NCI-H187 (cell line): ENCODE data around the gene ARVCF.

Source experiments
- DNase-seq, 2 experiments: peaks; one replicate each; lab custom pipeline; 2025; lab: John Stamatoyannopoulos, UW

The ARVCF gene

DNA sequence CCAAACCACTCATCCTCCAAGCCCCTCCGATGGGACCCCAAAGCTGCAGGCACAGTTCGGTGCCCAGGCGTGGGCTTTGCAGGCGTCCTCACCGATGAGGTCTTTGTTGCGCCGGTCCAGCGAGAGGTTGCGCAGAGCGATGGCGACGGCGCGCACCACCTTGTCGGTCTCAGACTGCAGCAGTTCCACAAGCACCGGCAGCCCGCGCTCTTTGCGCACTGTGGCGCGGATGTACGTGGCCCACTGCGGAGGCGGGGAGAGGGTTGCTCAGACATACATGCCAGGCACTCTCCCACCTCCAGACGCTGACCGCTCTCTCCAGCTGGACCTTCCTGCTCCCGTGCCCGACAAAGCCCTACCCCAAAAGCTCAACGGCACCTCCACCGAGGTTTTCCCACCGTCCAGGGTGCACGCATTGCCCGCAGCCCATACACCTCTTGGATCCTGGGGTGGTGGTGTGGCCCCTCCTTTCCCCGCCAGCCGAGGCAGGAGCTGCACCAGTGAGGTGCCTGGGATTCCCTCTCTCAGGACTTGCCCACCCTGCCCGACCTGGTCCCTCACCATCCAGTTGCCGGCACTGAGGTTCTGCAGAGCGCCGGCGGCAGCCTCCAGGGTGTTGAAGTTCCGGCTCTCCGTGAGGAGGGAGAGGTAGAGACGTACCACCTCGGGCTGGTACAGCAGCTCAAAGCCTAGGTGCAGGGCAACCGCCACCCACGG, 42.9 kb downstream of the ARVCF start:
- DNase-seq, result no peak

DNA sequence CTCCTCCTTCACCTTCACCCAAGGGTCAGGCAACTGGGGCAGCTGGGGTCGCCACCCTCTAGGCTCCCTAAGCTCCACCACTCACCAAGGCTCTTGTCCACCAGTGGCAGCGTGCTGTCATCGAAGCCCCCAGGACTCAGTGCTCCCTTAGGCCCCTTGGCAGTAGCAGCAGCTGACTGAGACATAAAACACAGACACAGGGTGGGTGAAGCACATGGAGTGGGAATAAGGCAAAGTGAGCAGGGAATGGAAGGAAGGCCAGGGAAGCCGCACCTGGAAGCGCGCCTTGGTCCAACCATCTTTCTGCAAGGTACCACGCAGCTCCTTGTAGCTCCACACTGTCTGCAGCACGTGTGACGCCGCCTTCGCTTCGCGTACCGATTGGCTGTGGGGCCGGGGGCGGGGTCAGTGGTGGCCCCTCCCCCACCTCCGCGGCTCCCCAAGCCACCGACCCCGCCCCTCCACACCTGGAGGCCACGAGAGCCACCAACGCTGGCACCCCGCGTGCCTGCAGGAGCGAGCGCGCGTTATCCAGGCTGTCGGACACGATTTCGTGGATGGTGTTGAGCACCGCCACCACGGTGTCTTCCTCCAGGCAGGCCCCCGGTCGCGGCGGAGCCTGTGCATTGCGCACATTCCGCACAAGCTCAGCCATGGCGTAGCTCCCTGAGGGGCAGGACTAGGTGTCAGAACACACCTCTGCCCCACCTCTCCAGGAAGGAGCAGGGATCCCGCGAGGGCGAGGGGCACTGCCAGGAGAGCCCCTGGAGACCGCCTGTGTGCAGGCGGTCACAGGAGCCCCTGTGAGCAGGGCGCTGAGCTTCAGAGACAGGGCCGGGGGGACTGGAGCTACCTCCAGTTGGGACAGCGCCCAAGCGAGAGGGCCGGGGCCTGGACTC, 43.7 kb downstream of the ARVCF start:
- DNase-seq, result no peak

DNA sequence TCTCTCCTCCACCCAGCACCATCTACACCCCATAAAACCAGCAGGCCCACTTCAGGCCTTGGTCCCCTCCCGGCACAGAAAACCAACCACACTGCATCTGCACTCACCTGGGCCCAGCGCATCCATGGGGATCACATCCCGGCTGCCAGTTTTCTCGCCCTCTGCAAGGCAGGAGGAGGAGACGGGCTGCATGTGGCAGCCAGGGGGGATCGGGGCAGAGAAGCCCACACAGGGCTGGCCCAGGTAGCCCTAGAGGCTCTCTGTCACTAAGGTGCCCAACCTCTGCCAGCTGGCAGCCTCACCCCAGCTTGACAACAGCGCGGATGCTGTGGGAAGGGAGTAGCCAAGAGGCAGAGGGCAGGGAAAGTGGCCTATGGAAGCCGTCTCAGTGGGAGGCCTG, 44.4 kb downstream of the ARVCF start:
- no peak for DNase-seq

DNA sequence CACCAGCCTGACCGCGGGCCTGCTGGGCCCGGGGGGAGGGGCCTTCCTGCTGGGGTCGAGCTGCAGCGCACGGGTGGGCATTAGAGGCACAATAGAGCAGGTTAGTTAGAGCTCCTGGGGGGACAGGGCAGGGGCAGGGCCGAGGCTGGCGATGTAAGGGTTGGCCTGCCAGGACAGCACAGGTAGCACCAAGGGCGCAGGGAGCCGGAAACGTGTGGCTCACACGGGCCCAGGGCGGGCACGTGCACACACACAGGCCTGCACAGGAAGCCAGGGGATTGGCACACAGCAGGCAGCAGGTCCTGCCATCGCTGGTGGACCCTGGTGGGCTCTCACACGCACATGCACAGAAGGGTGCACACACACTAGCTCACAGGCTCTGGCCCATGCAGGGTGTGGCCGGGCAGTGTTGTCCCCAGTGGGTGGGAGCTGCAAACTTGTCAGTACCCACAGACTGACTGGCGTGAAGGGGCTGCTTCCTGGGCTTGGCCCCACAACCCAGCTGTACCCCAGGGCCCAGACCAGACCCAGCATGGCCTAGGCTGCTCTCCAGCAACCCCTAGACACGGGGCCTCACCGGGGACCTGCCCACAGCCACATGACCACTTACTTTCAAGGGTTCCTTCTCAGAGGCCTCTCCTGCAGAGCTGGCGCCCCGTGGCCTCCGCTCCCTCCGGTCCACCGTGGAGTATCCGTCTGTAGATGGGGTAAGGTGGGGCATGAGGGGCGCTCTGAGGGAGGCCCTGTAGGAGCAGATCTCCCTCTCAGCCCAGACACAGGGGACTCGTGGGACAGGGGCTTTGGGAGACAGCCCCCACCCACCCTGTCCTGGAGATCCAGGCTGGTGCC, 45.1 kb downstream of the ARVCF start:
- no peak for DNase-seq

DNA sequence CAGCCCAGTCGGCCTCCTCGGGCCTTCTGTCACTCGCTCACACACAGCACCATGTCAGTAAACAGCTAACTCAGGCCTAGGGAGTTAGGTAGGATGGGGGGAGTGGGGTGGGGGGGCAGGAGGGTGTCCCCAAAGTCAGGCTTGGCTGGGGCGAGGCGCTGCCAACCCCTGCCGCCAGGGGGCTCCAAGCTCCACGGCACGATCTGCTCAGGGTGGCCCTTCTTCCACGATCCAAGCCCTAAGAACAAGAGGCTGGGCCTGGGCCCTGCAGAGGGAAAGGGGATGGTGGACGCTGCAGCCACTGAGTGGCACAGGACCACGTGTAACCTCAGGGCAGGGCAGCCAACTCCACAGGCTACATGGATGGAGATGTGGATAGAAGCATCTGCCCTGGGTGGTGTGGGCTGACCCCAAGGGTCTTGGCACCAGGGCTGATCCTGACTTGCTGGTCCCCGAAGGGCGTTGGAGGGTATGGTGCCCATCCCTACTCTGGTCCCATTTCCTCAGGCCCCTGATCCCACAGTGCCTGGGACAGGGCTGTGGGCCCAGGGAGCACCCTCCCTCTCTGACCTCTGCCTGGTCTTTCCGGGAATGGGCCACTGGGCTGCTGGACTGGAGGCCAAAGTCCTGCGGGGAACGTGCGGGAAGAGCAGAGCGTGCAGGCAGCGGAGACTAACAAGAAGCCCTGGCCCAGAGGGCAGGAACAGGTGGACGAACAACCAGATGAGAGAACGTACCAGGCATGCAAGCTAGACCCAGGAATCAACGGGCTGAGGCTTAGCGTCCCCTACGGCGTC, 45.9 kb downstream of the ARVCF start:
- no peak for DNase-seq

DNA sequence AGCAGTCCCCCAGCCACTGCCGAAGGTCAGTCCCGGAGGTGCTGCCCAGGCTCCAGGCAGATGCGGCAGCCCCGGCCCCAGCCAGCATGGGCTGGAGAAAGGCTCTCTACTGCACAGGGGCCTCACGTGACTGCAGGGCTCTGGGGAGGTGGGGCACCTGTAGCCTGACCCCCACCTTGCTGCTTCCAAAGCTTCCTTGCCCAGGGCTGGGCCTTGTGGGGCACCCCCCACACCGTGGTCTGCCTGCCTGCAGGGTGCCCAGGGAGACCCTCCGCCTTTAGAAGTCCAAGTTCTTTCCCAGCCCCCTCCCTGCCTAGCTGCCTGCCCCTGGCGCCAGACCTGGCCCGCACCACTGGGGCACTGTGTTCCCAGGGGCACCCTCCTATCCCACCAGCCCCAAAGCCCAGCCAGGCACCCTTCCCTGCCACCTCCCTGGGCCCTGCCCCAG, 46.6 kb downstream of the ARVCF start:
- DNase-seq, result no peak

DNA sequence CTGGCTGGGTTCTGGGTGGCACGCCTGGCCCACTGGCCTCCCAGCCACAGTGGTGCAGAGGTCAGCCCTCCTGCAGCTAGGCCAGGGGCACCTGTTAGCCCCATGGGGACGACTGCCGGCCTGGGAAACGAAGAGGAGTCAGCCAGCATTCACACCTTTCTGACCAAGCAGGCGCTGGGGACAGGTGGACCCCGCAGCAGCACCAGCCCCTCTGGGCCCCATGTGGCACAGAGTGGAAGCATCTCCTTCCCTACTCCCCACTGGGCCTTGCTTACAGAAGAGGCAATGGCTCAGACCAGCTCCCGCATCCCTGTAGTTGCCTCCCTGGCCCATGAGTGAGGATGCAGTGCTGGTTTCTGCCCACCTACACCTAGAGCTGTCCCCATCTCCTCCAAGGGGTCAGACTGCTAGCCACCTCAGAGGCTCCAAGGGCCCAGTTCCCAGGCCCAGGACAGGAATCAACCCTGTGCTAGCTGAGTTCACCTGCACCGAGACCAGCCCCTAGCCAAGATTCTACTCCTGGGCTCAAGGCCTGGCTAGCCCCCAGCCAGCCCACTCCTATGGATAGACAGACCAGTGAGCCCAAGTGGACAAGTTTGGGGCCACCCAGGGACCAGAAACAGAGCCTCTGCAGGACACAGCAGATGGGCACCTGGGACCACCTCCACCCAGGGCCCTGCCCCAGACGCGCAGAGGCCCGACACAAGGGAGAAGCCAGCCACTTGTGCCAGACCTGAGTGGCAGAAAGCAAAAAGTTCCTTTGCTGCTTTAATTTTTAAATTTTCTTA, 47.3 kb downstream of the ARVCF start:
- DNase-seq, result no peak

DNA sequence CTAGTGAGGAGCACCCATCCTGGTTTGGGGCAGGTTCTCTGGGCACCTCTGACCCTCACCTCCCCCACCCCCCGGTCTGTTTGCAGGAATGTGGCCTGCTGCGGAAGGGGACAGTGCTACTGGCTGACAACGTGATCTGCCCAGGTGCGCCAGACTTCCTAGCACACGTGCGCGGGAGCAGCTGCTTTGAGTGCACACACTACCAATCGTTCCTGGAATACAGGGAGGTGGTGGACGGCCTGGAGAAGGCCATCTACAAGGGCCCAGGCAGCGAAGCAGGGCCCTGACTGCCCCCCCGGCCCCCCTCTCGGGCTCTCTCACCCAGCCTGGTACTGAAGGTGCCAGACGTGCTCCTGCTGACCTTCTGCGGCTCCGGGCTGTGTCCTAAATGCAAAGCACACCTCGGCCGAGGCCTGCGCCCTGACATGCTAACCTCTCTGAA, 48.2 kb downstream of the ARVCF start:
- no peak for DNase-seq

DNA sequence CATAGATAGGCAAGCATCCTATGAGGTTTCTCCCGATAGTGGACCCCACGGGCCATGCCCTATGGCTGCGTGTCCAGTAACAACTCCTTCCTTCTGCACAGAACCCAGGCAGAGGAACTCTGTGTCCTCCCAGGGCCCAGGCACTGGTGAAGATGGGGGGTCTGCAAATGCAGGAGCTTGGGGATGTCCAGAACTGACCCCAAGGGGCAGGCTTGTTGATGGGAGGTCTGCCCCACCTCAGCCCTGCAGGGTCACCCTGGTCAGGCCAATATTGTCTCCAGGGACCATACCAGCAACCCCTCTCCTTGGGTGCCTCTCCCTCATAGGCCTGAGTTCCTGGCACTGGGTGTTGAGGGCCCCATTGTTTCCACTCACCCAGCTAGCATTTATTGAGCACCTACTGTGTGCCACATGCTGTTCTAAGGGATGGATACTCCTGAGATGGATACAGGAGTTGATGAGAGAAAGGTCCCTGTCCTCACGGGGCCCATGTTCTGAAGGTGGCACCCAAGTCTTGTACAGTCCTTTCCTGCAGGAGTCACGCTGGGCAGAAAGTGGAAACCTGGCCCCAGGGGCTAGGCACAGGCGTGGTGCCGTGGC, 48.7 kb downstream of the ARVCF start:
- no peak for DNase-seq

DNA sequence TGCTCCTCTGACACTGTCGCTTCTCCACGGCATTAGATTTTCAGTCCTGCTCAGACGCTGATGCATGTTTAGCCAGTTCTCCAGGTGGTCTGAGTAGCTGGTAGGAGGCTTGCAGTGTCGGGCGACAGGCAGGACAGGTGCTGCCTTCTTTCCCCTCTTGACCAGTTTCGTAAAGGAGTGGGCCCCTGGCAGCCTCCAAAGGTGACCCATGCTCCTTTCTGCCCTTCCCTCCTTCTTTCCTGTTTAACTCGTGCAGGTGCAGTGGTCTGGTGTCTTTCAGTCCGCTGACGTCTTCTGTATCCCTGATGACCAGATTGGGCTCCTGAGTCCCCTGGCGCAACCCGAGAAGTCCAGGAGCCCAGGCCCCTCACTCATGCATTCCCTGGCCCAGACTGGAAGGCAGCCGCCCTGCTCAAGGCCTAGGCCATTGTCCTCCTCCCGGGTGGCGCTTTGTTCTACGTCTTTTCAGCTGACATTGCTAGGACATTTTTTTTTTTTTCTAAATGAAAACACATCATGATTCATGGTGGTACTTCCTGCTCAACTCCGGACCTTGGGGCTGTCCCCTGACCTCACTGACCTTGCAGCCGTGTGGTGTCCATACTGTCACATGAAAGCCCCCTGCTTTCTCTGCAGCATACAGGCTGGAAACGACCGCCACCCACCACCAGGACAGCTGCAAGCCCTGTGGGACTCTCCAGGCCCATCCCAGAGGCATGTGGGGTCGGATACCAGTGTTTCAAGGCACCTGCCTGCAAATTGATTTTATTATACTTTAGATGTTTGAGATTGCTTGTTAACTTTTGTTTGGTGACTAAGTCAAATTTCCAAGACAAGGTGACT, 49.5 kb downstream of the ARVCF start:
- DNase-seq, result no peak

DNA sequence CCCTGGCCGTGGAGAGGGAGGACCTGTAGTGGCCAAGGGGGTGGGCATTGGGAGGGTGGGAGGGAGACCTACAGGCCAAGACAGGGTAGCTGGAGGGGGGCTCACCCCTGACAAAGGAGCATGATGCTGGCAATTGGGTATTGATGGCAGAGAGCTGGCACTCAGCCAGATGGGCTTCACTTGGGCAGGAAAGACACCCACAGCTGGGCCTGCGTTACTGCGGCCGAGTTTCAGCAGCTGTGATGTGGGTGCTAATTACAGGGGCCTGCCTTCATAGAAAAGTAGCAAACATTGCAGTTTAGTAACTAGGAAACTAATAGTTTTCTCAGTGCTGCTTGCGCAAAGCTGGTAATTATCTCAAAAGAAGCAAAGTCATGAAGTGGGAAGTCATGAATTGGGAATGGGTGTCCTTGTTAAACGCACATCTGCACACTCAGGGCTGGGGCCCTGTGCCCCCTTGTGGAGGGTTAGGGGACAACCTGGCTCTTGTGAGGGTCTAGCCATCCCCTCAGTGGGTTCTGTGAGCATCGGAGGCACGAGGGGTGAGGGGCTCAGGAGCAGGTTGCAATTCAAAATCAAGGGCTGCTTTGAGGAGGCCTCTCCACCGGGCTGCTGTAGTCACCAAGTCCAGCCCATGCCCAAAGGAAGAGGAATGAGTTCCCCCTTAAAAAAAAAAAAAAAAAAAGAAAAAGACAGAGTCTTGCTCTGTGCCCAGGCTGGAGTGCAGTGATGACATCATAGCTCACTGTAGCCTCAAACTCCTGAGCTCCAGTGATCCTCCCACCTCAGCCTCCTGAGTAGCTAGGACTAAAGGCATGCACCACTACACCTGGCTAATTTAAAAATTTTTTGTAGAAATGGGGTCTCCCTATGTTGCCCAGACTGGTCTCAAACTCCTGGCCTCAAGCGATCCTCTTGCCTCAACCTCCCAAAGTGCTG, 50.6 kb downstream of the ARVCF start:
- no peak for DNase-seq

DNA sequence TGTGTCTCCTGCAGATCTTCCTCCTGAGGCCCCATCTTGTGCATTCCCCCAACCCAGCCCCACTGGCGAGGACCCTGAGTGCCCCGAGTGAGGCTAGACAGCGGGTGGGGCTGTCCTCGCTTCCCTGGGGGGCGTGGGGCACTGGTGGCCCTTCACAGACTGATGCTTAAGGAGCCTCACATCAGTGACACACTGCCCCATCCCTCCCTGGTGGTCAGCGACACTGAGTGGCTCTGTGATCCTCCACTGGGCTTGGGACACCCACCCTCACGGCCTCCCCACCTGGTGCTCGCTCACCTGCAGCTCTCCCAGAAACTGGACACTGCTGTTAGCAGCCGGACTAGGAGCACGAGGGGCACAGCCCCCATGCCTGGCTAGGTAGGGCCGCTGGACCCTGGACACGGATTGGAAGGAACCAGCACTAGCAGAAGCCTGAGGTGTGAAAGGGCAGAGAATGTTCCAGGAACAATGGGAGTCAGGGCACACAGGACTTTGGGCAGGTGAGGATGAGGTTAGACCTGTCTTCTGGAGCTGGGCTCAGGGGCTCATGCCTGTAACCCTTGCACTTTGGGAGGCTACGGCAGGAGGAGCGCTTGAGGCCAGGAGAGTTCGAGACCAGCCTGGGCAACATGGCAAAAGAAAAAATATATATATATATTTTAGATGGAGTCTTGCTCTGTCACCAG, 51.8 kb downstream of the ARVCF start:
- no peak for DNase-seq

DNA sequence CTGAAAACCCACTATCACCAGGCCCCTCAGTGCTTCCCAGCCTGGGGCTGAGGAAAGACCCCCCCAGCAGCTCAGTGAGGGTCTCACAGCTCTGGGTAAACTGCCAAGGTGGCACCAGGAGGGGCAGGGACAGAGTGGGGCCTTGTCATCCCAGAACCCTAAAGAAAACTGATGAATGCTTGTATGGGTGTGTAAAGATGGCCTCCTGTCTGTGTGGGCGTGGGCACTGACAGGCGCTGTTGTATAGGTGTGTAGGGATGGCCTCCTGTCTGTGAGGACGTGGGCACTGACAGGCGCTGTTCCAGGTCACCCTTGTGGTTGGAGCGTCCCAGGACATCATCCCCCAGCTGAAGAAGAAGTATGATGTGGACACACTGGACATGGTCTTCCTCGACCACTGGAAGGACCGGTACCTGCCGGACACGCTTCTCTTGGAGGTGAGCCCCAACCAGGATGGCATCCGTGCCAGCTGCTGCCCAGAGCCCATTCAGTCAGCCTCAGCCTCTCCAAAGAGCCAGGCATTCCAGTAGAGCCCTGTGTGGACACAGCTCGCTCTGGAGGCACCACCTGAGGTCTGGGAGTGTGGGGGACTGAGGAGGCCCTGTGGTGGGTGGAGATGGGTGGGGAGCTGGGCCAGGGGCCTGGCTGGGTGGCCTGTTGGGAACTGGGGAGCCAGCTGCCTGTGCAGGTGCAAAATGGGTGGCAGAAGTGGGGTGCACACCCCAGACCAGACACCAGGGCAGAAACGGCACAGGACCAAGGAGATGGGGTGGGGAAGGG, 52.6 kb downstream of the ARVCF start:
- no peak for DNase-seq

DNA sequence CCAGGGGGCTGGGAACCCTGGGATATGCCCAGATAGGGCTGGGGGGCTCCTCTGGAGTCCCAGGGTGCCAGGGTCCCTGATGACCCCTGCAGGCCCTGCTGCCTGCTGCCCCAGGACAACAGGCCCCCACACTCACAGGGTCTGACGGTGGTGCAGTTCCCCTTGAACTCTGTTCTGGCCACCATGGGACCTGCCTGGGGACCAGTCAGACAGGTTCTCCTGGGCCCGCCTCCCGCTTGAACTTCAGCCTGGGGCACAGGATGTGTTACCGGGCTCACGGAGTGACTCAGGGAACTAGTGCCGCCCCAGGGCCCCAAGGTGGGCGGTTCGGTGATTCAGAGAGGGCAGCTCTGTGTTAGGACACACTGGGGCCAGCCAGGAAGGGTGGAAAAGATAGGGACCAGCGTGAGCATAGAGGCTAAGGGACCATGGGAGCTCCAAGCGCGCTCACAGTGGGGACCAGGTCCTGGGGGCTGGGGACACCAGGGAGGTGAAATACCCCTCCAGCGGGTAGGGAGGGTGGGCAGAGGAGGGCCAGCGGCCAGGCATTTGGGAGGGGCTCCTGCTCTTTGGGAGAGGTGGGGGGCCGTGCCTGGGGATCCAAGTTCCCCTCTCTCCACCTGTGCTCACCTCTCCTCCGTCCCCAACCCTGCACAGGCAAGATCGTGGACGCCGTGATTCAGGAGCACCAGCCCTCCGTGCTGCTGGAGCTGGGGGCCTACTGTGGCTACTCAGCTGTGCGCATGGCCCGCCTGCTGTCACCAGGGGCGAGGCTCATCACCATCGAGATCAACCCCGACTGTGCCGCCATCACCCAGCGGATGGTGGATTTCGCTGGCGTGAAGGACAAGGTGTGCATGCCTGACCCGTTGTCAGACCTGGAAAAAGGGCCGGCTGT, 53.5 kb downstream of the ARVCF start:
- no peak for DNase-seq

DNA sequence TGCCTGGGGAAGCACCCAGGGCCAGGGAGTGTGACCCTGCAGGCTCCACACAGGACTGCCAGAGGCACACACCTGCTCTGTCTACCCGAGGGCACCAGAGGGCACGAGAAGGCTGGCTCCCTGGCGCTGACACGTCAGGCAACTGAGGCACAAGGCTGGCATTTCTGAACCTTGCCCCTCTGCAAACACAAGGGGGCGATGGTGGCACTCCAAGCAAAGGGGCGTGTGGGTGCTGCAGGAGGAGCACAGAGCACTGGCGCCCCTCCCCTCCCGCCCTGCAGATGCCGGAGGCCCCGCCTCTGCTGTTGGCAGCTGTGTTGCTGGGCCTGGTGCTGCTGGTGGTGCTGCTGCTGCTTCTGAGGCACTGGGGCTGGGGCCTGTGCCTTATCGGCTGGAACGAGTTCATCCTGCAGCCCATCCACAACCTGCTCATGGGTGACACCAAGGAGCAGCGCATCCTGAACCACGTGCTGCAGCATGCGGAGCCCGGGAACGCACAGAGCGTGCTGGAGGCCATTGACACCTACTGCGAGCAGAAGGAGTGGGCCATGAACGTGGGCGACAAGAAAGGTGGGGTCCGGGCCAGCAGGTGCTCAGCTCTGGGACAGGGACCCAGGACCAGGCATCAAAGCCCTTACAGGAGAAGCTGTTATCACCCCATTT, 54.2 kb downstream of the ARVCF start:
- peak in 1 of 2 experiments; percentile 16 for DNase-seq
